Cardiac septum (tissue), 1 donor: Measurements from ENCODE around the gene UNC13C. TPM values are rescaled to one million over a fixed set of nuclear protein-coding genes. Genes with fewer than 3 reads are reported as not detected.
"Not testable (repeated sequence)": the region's sequence is repeated elsewhere in the genome, so short reads cannot be mapped to it uniquely, and the experiment has no call there.

Experiments
- DNase-seq: peaks from one replicate; pipeline ENCODE4 v3.0.0-alpha.2; 2020; ENCODE audit warnings: low spot score
- intact Hi-C: fragments of 100-400 bp; cut with DNase I; formaldehyde crosslinking; loops from one replicate; pipeline ENCODE4 v1.14.0; 2022
- total RNA-seq: library from RNA; stranded (reverse); fragmentation: NEBNext Ultra II Directional; extraction: Animal tissue kit (Norgen Biotek cat#: 25700); gene quantifications from one replicate; pipeline ENCODE4 v1.2.1, GENCODE V29; 2021
- donor health status: DM: no; HTN: no; CAD: no.

Gene UNC13C
- total RNA-seq, 1 donor from 2014 or later = 0.32 TPM

DNA sequence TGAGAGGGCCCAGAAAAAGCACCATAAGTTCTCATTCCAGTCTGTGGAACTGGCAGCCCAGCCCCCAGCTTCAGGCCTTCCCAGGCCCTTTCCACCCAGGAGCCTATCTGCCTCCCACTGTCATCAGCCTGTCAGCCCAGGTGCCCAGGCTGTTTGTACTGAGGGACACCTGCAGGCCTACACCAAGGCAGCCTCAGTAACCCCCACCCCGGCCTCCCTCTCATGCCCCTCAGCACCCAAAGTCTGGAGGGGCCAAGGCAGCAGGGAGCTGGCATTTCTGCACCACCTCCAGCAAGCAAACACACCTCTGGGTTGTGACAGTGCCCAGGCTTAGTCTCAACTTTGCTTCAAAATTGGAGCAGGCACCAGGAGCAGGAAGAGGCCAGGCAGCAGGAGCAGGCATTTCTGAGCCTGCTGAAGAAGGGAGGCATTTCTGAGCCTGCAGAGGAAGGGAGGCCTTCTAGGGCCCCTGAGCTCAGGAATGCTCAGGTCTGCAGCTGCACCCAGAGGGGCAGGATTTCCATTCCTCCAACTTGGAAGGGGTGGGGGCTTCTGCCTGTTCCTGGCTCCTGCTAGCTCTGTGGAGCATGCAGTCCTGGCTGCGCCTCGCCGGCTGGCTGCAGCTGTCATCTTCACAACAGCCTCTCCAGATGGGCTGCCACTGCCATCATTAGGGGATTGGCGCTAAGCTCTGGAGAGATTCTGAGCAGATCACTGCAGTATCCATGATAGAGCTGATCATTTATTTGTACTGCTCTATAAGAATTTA lies 396.1 kb downstream of the UNC13C start:
- no peak for DNase-seq
- intact Hi-C loops = no loop called here

DNA sequence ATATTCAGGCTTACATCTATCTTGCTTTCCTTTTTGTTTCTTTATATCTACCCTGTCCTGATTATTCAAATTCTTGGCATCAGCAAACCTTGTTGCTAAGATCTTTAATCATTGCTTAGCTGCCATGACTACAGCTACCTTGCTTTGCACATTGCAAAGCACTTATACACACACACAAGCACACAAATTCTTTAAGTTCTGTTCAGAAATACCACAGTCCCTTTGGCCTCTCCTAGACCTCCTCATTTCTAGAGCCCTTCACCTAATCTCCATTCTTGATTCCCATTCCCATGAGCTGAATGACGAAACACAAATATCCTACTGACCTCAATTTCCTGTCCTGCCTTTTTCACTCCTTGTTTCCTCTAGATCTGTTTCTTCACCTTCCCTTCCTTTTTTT lies 409.6 kb downstream of the UNC13C start:
- no peak for DNase-seq
- intact Hi-C loops = no loop called here

GRCh38 chr15:54388746-54389145 lies 410.5 kb downstream of the UNC13C start:
- no peak for DNase-seq
- intact Hi-C loops = no loop called here

DNA sequence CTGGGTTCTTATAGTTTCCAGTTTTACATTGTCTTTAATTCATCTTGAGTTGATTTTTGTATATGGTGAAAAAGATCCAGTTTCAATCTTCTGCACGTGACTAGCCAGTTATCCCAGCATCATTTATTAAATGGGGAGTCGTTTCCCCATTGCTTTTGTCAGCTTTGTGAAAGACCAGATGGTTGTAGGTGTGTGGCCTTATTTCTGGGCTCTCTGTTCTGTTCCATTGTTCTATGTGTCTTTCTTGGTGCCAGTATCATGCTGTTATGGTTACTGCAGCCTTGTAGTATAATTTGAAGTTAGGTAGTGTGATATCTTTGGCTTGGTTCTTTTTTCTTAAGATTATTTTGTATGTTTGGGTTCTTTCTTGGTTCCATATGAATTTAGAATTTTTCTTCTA lies 432.2 kb downstream of the UNC13C start:
- intact Hi-C loops = no loop called here
- no peak for DNase-seq

DNA sequence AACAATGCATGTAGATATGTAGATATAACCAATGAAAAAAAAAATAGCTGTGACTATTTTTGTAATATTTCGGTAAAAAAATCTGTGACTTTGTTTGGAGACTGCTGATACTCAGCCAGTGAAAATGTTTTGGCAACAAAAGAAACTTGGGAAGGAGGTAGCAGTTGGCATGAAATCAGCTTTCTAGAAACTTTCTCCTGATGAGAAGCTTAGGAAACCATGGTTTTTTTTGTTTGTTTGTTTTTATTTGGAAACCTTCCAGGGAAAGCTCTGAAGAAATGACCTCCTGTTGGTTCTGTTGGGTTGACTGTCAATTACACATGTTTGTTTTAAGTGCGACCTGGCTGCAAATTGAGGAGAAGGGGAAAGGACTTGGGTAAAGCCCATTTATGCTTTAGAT lies 445.9 kb downstream of the UNC13C start:
- intact Hi-C loops = no loop called here
- DNase-seq = no peak

GRCh38 chr15:54428596-54428995 lies 450.4 kb downstream of the UNC13C start:
- no peak for DNase-seq
- intact Hi-C loops = no loop called here

DNA sequence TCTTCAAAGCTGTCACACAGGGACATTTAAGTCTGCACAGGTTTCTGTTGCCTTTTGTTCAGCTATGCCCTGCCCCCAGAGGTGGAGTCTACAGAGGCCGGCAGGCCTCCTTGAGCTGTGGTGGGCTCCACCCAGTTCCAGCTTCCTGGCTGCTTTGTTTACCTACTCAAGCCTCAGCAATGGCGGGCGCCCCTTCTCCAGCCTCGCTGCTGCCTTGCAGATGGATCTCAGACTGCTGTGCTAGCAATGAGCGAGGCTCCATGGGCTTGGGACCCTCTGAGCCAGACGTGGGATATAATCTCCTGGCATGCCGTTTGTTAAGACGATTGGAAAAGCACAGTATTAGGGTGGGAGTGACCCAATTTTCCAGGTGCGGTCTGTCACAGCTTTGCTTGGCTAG lies 472.0 kb downstream of the UNC13C start:
- DNase-seq, intact Hi-C loops: not testable (repeated sequence)

- intact Hi-C loops = no loop called here
- no peak for DNase-seq
These were observed 478.2 kb downstream of the UNC13C start for GRCh38 chr15:54456413-54456812.

- DNase-seq = no peak
- intact Hi-C loops = no loop called here
These were observed 484.3 kb downstream of the UNC13C start for GRCh38 chr15:54462511-54462913.

DNA sequence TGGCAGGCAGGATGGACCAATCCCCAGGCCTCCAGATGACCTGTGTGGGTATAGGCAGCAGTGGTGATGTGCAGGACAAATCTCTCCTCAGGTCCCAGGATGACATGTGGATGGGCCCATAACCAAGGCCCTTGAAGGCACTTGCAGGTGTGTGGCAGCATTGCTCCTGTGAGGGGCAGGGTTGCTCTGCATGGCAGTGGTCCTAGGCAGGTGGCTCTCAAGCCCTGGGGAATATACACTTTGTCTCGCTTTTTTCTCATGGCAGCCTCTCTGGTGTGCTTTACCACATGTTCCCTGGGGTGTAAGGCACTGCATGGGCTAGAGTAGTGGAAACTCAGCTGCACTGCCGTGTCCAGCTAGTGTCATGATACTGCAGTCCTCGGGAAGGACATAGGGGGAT lies 503.6 kb downstream of the UNC13C start:
- DNase-seq = no peak
- intact Hi-C loops = no loop called here

DNA sequence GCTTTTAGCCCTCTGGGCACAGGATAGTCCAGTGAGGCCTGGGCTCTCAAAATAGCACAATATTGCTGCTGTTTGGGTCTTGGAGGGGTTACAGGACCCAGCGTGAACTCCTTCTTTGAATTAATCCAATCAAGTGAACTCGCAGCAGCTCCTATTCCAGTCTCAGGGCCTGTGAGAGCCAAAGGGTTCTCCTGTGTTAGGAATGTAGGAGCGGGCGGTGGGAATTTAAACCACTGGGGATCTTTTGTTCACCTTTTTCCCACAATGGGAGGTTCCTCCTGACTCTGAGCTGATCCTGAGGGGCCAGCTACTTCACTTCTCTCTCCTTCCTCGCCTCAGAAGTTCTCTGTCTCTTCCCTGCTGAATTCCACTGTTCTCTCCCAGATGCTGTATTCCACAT lies 504.0 kb downstream of the UNC13C start:
- no peak for DNase-seq
- intact Hi-C loops = no loop called here

GRCh38 chr15:54500330-54500729 lies 522.1 kb downstream of the UNC13C start:
- intact Hi-C loops = loop anchor here (10.0 kb wide), 1 partner anchor 56 kb away; no protein-coding TSS in a partner anchor
- DNase-seq = no peak

DNA sequence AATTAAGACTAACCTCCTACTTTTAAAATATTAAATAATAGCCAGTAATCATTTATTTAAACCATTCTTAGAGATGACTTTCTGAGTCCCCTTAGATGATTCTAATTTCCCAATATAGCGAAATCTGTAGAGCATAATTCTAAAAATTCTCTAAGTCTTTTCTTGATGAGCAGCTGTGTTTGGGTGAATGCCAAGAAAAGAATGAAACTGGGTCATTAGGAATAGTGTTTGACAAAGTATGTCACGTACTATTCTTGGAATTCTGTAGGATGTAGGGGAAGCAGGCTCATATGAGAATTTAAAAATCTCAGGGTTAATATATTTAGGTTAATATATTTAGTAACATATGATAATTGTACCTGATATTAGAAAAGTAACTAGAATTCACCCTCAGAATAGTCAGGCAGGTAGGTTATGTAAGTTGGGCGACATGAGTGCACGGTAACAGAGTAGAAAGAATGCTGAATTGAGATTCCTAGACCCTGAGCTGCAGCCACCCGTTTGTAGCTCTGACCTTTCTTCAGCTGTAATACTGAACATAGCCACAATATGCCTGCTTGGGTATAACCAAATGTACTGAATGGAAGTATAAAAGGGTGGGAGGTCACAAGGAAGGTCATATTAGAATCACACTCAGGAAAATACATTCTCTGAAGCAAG lies 524.3 kb downstream of the UNC13C start:
- intact Hi-C loops = loop anchor here (10.0 kb wide), 1 partner anchor 58 kb away; no protein-coding TSS in a partner anchor
- DNase-seq = no peak

DNA sequence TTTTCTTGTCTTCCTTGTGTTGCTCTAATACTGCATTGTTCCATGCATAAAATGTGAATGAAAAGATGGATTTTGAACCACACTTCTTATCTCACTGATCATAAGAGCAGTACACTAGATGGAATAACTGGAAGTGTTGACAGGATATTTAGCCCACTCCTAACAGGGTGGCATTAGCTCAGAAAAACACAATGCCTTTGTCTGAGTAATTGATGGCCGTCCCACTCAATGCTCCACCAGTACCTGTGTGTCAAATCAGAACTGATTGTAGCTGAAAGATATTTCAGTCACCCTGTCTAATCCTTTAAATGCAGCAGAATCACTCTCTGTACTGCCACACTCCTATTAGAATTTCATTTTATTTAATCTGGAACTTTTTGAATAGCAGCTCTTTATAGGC lies 526.5 kb downstream of the UNC13C start:
- intact Hi-C loops = loop anchor here (10.0 kb wide), 1 partner anchor 60 kb away; no protein-coding TSS in a partner anchor
- DNase-seq = no peak

DNA sequence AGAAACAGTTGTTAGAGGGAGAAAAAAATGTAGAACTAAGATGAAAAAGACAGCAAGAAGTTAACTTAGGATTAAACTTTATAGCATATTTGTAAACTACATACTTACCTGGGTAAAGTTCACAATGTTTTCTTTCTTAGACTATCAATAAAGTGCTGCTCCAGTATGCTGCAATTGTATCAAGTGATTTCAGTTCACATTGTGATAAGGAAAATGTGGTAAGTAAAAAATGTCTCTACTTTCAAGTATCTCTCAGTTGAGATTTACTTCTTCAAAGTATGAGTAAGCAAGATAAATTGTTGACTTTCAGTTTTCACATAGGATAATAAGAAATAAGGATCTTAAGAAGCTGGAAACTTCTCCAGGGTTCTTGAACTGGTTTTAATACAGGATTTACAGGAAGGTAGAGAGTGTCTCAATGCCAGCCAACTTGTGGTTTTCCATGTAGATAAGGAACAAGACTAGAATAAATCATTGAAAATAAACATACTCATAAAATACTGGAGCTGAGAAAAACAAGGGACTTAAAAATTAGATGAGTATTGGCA lies 528.8 kb downstream of the UNC13C start:
- intact Hi-C loops = loop anchor here (10.0 kb wide), 1 partner anchor 62 kb away; no protein-coding TSS in a partner anchor
- DNase-seq = no peak

GRCh38 chr15:54514601-54515000 lies 536.4 kb downstream of the UNC13C start:
- intact Hi-C loops = no loop called here
- DNase-seq = no peak

DNA sequence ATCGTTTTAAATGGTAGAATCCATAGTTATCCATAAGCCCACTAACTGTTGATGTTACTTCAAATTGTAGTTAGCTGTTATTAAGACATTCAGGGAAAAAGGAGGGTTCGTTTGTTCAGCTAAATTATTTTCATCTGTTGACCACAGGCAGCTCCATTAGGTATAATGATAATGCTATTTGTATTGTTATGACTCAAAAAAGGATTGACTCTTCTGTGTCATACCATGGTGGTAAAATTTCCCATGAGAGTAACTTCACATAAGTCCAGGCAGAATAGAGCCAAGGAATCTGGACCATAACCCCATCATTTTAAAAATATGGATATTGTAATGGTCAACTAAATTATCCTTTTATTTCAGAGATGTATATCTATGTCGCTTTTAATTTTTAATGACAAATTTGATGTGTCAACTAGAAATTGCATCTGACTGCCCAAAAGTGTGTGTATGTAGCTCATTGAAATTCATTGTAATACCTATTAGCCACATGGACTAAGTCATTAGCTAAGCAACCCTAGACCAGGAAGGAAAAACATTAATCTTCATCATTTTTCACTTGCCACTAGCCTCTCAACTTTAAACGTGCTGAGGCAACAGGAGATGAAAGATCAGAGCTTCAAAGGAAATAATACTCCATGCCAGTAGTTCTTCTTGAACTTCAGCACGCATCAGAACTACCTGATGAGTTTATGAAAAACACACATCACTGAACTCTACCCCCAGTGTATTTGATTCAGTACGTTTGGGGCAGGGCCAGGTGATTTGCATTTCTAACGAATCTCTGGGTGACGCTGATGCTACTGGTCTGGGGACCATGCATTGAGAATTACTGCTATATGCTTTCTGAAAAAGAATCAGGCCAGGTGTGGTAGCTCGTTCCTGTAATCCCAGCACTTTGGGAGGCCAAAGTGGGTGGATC lies 537.7 kb downstream of the UNC13C start:
- intact Hi-C loops = no loop called here
- DNase-seq = no peak

DNA sequence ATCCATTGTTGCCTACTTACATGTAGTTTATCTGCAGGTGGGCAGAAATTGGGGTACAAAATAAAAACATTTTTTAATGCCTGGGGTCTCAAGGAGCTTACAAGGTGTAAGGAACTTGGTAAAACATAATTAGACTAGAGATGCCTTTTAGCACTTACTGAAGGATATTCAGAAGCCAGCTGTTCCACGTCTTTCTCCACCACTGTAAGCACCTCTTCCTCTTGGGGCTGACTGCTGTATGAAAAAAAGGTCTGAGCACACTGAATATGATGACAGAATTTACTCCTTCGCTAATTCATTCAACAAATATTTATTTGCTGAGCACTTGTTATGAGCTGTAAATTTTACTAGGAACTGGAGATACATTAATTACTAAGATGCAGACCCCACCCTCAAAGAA lies 539.1 kb downstream of the UNC13C start:
- intact Hi-C loops = no loop called here
- no peak for DNase-seq

DNA sequence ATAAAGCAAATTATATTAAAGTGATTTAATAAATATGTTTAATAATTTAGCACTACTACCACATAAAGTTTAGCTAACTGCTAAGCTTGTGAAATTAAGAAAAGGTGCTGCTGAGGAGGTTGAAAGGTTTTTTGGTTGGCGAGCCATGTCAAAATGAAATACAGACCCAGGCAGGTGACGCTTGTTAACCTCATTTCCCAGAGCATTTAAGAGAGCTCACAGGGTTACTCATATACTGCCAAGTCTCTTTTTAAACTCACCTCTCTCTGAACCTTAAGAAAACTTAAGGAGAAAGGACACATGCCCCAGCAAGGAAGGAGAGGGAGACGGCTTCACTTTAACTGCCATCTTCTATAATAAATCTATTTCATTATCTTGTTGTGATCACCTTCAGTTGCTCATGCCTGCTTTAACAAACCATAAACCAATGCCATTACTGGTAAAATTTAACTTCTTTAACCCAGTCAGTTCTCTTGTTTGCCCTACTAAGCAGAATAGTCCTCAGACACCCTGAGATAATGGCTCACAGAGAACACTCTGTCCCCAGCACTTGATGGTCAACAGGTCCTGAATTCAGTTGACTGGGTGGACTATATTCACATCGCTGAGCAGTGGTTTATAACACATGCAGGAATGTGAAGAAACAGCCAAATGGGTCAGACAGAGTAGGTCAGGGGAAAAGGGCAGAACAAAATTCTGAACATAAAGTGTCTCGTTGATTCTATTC lies 540.1 kb downstream of the UNC13C start:
- DNase-seq = no peak
- intact Hi-C loops = no loop called here
